GM19452 (cell line): ENCODE measurements around the gene MTO1.
A peak's percentile ranks its signal among the peaks of the same experiment; 100 is the strongest.
"Not testable (repeated sequence)": the region's sequence is repeated elsewhere in the genome, so short reads cannot be mapped to it uniquely, and the experiment has no call there.

ENCODE experiments used
- ATAC-seq: cut with Tn5 transposase; IDR thresholded peaks from one replicate; pipeline ENCODE4 v1.9.1; 2021; ENCODE audit not compliant: unreplicated experiment

Gene MTO1

DNA sequence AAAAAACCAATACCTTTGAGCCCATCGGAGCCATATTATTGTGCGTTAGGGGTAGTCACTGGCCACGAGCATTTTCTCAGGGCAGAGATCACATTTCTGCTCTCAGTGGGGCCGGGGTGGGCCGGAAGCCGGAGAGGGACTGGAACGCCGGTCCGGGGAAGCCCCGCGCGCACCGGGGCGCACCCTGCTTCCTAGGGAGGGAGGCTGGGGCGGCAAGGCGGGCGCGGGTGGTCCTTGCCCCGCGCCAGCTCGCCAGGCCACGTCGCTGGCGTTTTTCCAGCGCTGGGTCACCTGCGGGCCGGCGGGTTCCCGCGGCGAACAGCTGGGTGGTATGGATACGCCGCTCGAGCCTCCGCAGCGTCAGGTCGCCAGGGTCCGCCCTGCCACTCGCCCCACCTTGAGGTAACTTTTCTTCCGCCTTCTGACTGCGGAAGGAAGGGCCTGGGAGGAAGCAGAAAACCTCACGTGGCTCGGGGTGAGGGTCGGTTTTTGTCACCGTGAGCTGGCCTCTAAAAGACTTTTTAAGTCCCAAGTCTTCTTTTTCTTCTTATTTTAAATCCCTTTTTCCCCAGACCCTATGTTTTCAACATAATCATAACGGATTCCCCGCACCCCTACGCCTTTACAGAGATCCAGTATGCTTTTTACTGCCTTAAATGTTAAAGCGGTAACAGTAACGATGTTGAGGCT lies 62.0 kb downstream of the MTO1 start:
- ATAC-seq = peak; percentile 51

DNA sequence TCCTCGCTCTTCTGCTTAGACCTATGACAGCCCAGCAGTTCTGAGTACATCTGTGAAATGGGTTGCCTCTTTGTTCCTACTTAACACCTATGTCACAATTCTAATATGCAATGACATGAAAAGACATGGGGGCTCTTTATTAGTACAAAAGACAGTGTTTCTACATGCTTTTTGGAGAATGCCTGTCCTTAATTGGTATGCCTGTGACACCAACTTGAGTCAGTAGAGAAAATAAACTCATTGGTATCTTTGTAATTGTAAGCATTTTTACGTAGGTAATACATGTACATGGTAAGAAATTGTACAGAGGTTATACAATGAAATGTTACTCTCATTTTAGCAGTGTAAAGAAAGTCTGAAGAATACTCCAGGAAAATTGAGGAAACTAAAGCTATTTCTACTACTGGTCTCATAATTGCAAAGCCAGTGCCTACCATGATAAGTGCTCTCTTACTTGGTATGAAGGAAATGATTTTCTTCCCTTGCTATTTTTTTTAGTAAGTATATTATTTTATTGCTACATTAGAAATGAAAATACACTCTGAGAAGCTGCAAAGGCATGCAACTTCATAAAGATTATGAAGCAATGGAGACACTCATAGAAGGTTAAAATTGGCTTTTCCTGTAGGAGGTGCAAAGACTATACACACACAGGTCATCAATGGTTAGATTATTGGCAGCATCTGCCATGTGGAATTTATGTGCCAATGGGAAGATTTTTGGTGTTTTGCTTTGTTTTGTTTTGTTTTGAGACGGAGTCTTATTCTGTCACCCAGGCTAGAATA lies 64.2 kb downstream of the MTO1 start:
- no peak for ATAC-seq

DNA sequence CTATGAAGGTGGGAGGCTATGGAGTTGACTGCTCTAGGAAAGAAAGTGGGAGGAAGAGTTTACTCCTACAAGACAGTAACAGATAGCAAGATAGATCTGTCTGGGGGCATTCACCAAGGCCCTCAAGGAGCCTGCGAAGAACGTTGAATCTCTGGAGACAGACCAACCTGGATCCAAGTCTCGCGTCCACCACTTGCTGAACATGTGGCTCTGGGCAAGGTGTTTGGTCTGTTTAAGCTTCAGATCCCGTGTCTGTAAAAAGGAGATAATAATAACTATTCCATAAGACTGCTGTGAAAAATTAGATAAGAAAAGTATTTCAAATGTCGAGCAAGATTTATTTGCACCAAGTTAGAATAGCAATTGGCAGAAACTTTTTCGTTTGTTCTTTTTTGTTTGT lies 67.4 kb downstream of the MTO1 start:
- no peak for ATAC-seq

DNA sequence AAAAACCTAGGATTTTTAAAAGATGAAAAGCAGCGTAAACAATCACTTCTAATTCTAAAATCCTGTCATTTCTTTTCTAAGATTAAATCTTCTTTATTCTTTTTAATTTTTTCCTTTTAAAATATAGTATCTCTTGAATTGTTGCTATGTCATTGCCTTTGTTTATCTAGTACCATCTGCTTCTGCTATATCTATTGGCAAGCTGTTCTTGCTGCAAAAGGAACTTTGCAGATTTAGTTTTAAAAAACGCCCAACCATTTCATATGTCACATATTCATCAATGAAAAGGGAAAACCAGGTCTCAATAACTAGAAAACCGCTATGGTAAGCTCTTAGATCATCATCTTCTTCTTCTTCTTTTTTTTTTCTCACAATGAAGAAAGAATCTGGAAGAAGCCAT lies 70.8 kb downstream of the MTO1 start:
- no peak for ATAC-seq

DNA sequence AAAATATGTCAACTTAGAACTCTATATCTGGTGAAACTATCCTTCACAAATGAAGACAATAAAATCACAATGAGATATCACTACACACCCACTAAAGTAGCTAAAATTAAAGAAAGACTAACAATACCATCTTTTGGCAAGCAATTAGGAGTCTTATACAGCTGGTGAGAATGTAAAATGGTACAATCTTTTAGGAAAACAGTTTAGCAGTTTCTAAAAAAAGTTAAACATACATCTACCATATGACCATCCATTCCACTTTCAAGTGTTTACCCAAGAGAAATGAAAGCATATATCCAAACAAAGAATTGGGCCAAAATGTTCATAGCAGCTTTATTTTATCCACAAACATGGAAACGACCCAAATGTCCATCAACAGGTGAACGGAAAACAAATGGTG lies 73.1 kb downstream of the MTO1 start:
- no peak for ATAC-seq

DNA sequence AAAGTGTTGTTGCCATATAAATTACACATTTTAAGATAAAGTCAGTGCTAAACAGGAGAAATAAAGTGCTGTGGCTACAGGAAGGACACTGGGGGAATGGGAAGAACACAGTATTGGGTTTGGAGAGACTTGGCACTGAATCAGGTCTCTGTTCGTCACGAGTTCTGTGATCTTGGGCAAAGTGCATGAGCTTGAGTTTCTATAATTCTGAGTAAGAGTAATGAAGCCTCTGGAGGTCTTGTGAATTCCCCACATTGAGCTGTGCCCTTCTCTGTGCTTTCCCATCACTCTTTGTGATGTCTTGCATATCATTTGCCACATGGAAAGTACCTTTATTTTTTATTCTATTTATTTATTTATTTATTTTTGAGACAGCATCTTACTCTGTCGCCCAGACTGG lies 76.1 kb downstream of the MTO1 start:
- no peak for ATAC-seq

DNA sequence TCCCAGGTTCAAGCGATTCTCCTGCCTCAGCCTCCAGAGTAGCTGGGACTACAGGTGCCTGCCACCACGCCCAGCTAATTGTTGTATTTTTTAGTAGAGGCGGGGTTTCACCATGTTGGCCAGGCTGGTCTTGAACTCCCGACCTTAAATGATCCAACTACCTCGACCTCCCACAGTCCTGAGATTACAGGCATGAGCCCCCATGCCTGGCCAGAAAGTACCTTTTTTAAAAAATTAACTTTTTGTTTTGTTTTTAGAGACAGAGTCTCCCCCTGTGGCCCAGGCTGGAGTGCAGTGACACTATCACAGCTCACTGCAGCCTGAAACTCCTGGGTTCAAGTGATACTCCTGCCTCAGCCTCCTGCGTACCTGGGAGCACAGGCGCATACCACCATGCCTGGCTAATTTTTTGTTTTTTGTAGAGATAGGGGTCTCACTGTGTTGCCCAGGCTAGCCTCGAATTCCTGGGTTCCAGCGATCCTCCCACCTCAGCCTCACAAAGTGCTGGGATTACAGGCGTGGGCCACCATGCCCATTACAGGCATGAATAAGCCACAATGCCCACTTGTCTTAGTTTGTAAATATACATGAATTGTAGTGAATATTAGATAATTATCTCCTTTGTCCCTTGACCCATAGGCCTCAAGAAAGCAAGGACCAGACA lies 76.7 kb downstream of the MTO1 start:
- no peak for ATAC-seq

DNA sequence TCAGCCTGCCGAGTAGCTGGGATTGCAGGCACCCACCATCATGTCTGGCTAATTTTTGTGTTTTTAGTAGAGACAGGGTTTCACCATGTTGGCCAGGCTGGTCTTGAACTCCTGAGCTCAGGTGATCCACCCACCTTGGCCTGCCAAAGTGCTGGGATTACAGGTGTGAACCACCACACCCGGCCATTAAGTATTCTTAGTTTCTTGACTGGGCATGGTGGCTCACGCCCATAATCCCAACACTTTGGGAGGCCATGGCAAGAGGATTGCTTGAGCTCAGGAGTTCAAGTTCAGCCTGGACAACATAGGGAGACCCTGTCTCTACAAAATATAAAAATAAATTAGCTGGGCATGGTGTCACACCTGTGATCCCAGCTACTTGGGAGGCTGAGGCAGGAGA lies 80.9 kb downstream of the MTO1 start:
- ATAC-seq = not testable (repeated sequence)

DNA sequence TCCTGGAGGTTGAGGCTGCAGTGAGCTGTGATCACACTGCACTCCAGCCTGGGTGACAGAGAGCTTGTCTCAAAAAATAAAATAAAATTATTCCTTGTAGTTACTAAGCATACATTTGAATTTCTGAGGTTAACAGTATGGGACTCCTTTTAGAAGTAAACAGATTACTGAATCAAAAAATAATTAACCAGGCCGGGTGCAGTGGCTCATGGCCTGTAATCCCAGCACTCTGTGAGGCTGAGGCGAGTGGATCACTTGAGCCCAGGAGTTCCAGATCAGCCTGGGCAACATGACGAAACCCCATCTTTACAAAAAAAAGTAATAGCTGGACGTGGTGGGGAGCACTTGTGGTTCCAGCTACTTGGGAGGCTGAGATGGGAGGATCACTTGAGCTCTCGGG lies 81.4 kb downstream of the MTO1 start:
- ATAC-seq = no peak

DNA sequence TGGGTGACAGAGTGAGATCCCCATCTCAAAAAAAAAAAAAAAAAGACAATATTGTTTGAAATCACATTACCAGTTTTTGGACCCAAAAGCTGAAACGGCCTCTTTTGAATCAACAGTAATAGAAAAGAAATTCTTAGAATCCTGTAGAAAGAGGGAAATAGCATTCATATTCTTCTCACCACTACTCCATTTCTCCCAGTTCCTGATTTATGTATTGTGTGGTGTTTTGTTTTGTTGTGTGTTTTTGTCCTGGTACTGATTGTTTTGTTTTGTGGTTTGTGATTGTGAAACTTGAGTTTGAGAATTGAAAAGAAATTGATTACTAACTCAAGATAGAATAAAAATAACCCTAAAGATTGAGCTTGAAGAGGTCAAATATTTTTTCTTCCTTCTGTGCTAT lies 85.5 kb downstream of the MTO1 start:
- ATAC-seq = no peak

DNA sequence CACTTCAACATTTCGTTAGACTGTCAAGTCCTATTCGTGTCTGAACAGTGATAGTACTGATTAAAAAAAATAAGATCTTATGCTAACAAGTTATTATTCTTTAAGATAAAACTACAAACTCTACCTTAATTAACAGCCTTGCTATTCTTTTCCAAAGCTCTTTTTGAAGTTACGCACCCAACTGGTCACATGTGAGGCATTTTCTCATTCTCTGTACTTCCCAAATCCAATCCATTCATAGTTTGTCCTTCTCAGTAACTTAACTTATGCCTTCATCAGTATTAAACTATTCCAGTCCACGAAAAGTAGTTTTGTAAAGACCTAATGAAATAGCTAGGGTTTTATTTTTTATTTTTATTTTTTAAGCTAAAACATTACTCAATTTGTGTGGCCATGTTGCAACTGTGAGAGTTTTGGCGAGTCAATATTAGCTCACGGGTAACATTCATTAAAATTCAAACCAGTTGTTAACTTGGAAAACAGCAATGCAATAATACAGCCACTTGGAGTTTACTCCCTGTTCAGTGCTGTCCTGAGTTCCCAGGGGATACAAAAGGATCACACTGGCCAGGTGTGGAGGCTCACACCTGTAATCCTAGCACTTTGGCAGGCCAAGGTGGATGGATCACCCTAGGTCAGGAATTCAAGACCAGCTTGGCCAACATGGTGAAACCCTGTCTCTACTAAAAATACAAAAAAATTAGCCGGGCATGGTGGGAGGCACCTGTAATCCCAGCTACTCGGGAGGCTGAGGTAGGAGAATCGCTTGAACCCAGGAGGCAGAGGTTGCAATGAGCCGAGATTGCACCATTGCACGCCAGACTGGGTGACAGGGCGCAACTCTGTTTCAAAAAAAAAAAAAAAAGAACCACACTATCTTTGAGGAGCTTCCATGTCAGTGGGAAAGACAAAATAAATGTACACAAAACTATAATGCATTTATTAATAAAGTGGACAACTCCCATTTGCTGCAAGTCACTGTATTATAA lies 87.2 kb downstream of the MTO1 start:
- no peak for ATAC-seq

DNA sequence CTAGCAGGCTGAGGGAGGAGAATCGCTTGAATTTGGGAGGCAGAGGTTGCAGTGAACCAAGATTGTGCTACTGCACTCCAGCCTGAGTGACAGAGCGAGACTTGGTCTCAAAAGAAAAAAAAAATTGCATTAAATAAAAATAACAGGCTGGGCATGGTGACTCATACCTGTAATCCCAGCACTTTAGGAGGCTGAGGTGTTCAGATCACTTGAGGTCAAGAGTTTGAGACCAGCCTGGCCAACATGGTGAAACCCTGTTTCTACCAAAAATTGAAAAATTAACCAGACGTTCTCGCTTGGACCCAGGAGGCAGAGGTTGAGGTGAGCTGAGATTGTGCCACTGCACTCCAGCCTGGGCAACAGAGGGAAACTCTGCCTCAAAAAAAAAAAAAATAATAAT lies 89.6 kb downstream of the MTO1 start:
- not testable (repeated sequence) for ATAC-seq

DNA sequence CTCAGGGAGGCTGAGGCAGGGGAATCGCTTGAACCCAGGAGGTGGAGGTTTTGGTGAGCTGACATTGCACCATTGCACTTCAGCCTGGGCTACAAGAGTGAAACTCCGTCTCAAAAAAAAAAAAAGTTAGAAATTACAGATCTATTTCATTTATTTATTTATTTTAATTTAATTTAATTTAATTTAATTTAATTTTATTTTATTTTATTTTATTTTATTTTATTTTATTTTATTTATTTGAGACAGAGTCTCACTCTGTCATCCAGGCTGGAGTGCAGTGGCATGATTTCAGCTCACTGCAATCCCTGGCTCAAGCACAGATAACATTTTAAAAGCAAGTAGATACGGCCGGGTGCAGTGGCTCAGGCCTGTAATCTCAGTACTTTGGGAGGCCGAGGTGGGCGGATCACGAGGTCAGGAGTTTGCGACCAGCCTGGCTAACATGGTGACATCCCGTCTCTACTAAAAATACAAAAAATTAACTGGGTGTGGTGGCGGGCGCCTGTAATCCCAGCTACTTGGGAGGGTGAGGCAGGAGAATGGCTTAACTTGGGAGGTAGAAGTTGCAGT lies 93.9 kb downstream of the MTO1 start:
- not testable (repeated sequence) for ATAC-seq

DNA sequence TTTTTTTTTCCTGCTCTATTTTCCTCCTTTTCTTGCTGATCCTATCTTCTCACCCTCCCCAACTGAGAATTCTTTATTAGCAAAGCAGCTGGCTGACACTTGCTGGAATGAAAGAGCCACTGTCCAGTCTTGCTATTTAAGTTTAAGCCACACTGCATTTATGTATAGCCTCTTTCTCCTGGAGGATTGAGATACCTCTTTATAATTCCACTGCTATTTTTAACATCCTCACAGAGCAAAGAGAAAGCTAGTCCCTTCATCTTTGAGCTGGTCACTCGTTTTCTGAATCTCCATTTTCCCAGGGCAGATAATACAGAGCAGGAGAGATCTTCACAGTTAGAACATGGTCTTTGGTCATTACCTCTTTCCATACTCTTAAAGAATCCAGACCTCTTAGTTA lies 95.3 kb downstream of the MTO1 start:
- ATAC-seq = no peak
